Motor neuron (in vitro differentiated cells): ENCODE data around the gene LRRC8B. TPM values are rescaled to one million over a fixed set of nuclear protein-coding genes. Genes with fewer than 3 reads are reported as not detected.
A peak's percentile ranks its signal among the peaks of the same experiment; 100 is the strongest.

Source experiments
- ATAC-seq, 8 experiments: fragments of 200-7000 bp; cut with Tn5 transposase; replicated peaks in 6 of 8; 2 replicates each; pipeline ENCODE4 v1.8.0; 2021; ENCODE audit warnings: mild to moderate bottlenecking in 8 of 8, moderate library complexity in 8 of 8
- H3K27ac ChIP-seq, 2 donors: fragments of 250-450 bp; sonication (Bioruptor Pico); 2 replicates each; pipeline ENCODE4 v1.9.0; 2021; ENCODE audit warnings: antibody characterized with exemption in 2 of 2, mild to moderate bottlenecking in 2 of 2, moderate library complexity in 1 of 2
- H3K4me1 ChIP-seq, 2 donors: fragments of 250-450 bp; sonication (Bioruptor Pico); replicated peaks in 1 of 2; 2 replicates each; pipeline ENCODE4 v1.6.1; 2021; ENCODE audit warnings: antibody characterized with exemption in 2 of 2, mild to moderate bottlenecking in 2 of 2, moderate library complexity in 1 of 2
- H3K4me3 ChIP-seq, 5 donors: fragments of 250-450 bp; sonication (Bioruptor Pico); 2 replicates each; pipeline ENCODE4 v1.9.0; 2021; ENCODE audit warnings: antibody characterized with exemption in 5 of 5, mild to moderate bottlenecking in 5 of 5, moderate library complexity in 4 of 5
- WGBS, 10 experiments: fragments of 450-650 bp; shearing (Covaris generic); methylation state at CpG; one replicate each; pipeline ENCODE4 v1.0.0; 2022; 5-methylcytosine and 5-hydroxymethylcytosine counted together
- in situ Hi-C, 9 experiments: fragments of 400-800 bp; cut with MboI; loops; one replicate each; pipeline ENCODE4 v1.15.0; 2021; ENCODE audit warnings: low sequenced_read_pairs in 9 of 9, low pct_unique_long_range_greater_than_20kb in 2 of 9; ENCODE audit not compliant: unreplicated experiment in 9 of 9
- total RNA-seq, 8 experiments: library from RNA; unstranded; fragments of 300-600 nt; gene quantifications; 2 replicates each; pipeline versions ENCODE4 v1.2.3 to v1.2.4, GENCODE V29; 2022

LRRC8B gene
- total RNA-seq, 8 experiments from 2014 or later: 4.2 to 37.3 (median 16.5) TPM

DNA sequence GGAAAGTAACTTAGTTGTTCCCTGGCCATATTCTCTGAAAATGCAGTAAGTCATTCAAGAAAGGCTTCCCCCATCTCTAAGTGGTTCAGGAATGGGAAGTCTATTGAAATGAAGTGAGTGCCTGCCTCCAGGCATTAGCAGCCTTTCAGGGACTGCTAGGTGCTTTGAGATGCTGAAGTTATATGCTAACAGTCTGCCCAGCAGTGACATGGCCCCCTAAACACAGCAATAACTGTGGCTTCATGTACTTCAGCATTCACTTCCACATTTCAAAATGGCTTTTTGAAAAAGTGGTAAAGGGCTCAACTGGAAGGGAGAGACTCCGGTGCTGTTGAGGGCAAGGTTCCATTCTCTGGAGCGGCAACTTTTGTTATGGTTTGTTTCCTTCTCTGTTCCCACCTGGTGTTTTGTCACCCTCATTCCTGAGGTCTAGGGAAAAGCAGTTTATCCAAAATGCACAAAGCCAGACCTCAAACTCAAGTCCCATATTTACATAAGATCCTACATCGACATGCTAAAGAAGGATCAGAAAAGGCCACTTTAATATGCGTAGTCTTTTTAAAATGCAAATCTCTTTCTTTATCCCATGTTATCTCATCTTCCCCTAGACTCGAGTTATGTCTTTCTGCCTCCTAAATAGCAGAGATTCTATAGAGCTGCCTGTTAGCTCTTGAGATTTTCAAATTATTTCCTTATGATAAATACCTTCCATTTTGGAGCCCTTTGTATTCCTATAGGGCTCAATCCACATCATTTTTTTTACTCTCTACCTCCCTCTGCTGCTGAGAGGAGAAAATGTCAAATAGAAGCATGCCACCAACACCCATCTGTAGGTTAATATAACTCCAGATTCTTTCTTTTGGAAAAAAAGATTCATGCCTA lies 74.1 kb downstream of the LRRC8B start:
- H3K27ac ChIP-seq: no peak overlapping the region
- peaks cover 5 to 21% of the 10 kb centered on the region in 2 donors for H3K4me1 ChIP-seq
- 0 to 66% (median 51%) methylated on average over 1 to 5 of the region's 5 CpGs for WGBS, 10 experiments
- no peak overlapping the region for H3K4me3 ChIP-seq
- in situ Hi-C loops: no loop called here
- ATAC-seq: peak; percentile 58 to 81 (median 69)

DNA sequence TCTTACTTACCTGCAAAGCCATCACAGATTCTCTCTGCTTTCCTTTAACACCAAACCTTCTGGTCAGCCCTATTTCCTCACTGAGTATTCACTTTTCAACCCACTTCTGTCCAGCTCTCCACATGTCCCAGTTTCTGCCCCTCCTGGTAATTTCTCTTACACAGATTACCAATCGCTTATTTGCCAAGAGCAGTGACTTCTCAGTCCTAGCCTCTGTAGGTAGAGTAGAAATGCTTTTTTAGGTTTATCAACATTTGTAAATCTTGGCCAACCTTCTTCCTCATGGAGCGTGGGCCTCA lies 74.7 kb downstream of the LRRC8B start:
- in situ Hi-C loops: no loop called here
- H3K4me3 ChIP-seq: no peak overlapping the region
- peak in 1 of 8 experiments; percentile 8 for ATAC-seq
- peaks cover 5 to 19% of the 10 kb centered on the region in 2 donors for H3K4me1 ChIP-seq
- no peak overlapping the region for H3K27ac ChIP-seq
- 83 to 100% (median 95%) methylated on average over 1 to 2 of the region's 2 CpGs; no CpG with 5 or more reads in 3 of the 10 experiments for WGBS, 10 experiments

DNA sequence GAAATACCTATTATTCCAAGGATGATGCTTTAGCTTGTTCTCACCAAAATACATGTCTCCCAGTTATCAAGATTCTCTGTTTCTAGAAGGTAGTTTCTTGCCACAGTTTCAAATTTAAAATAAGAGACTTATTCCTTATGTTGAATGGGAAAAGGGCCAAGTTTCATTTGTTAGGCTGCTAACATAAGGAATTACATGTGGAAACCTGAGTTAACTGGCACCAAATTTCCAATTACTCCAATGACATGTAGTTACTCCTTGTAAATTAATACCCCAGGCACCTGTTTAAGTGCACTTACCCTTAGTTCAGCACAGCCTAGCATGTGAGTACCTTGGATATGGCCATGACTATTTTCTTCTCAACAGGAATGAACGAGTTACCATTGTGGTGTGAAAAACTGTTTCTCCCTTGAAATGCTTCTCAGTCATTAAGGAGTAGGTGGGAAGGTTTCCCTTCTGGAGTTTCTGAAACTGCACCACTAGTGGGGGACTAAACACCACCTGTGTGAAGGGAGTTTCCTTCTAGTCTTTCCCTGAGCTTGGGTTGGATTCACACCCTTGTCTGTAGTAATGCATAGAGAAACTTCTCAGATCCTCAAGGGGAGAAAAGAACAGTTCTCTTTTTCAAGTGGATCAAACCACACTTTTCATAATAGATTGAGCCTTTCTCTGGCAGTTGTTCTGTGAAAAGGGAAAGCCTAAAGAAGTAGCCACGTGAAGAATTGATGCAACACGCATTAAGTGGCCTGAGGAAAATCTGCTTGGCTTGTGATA lies 76.0 kb downstream of the LRRC8B start:
- H3K27ac ChIP-seq: no peak overlapping the region
- H3K4me1 ChIP-seq: peaks cover 8 to 19% of the 10 kb centered on the region in 2 donors
- H3K4me3 ChIP-seq: no peak overlapping the region
- no peak for ATAC-seq
- in situ Hi-C loops: loop anchor here in 1 of 9 experiments (25.0 kb wide), 1 partner anchor 88 kb away; the partner anchor contains the start of gene LRRC8B
- 59 to 100% (median 90%) methylated on average over 1 to 3 of the region's 3 CpGs; no CpG with 5 or more reads in 2 of the 10 experiments for WGBS, 10 experiments

DNA sequence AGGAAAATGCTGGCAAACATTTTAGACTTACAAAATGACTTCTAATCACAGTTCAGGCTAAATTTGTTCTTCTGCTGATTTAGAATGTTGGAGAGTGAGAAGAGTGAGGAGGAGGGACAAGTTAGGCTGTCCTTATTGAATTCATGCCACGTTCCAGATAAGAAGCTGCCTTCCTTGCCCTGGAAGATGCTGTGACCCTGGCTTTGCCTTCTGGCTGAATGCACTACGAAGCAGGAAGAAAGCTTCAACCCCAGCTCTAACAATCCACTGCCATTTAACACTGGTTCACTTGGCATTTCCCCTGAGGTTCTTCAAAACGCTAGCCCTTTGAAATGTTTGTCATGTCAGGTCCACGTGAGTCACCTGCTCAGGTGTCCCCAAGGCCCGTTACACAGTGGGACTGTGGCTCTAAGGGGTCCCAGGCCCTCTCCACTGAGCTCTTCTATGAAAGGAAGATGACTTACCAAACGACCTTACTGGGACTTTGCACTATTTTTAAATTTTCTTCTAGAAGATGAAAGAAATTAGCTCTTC lies 78.3 kb downstream of the LRRC8B start:
- in situ Hi-C loops: loop anchor here in 1 of 9 experiments (25.0 kb wide), 1 partner anchor 91 kb away; the partner anchor contains the start of gene LRRC8B
- no peak for ATAC-seq
- 20 to 85% (median 78%) methylated on average over 1 to 6 of the region's 6 CpGs; no CpG with 5 or more reads in 2 of the 10 experiments for WGBS, 10 experiments
- Histone ChIP-seq H3K4me3 (no peak overlapping the region), H3K4me1 (peaks cover 10 to 11% of the 10 kb centered on the region in 2 donors), H3K27ac (no peak overlapping the region)

DNA sequence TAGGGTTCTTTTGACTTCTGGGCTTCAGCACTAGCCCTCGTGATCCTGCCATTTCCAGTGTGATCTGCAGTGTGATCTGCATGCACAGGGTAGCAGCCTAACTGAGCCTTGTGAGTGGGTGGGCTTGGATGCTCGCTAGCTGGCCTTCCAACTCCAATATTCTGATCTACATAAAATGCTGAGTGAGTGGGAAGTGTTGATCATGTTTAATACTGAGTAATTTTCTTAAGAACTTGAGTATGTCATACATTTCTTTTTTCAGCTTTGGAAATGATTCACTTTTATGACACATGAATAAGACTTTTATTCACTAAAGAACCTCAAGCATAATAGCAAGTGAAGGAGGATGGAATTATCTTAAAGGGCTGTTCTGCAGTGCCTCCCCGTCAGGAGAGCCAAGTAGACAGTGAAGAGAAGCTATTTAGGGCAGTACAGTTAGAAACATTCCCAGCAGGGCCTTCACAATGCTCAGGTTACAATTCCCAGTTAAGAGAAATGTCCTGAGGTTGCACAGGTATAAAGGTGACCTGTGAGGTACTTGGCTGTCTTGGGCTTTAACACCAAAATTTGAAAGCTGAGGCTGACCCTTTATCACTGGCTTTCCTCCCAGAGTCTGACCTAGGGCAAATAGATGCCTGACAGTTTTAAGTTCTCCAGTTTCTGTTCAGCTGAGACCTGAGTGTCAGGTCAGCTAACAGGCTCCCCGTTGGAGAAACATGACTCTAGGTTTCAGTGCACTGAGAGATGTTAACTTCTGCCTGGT lies 79.2 kb downstream of the LRRC8B start:
- Histone ChIP-seq H3K4me3 (no peak overlapping the region), H3K27ac (no peak overlapping the region), H3K4me1 (peaks cover 5% of the 10 kb centered on the region in 2 donors)
- peak in 3 of 8 experiments; percentile 19 to 49 (median 26) for ATAC-seq
- WGBS, 10 experiments: 17 to 100% (median 82%) methylated on average over 1 to 4 of the region's 4 CpGs; no CpG with 5 or more reads in 2 of the 10 experiments
- in situ Hi-C loops: loop anchor here in 1 of 9 experiments (25.0 kb wide), 1 partner anchor 92 kb away; the partner anchor contains the start of gene LRRC8B

DNA sequence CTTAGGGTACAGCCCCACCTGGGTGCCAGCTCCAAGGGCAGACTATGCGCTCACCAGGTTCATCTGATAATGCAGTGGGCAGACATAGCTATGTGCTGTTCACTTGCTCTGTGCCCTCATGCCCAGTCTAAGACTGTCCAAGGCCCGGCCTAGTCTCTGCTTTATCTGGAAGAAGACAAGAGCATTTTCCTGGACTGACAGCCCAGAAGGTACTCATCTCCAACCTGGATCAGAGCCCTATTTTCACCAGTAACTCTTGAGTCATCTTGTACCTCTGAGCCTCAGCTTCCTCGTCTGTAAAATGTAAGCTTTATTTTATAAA lies 79.7 kb downstream of the LRRC8B start:
- in situ Hi-C loops: loop anchor here in 1 of 9 experiments (25.0 kb wide), 1 partner anchor 92 kb away; the partner anchor contains the start of gene LRRC8B
- peaks cover 0 to 5% of the 10 kb centered on the region in 2 donors for H3K4me1 ChIP-seq
- no peak overlapping the region for H3K4me3 ChIP-seq
- no peak overlapping the region for H3K27ac ChIP-seq
- WGBS, 10 experiments: 24 to 100% (median 96%) methylated on average over 1 to 3 of the region's 3 CpGs; no CpG with 5 or more reads in 3 of the 10 experiments
- ATAC-seq: no peak

DNA sequence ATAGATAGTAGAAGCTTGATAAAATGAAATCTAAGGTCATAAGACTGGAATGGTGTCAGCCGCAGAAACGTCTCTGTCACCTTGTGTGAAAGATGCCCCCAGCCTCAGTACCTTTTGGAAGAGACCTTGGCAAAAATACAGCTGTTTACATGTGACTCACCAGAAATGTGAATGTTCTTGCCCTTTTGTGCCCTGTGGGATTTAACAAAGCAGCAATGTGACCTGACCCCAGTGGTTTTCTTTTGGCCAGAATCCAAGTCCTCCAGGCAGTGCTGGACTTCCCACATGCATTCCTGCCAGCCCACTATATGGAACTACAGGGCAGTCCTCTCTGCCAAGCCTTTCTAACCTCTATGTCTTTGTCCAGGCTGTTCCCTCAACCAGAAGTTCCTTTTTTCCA lies 81.1 kb downstream of the LRRC8B start:
- ATAC-seq: peak in 1 of 8 experiments; percentile 26
- Histone ChIP-seq H3K4me3 (no peak overlapping the region), H3K4me1 (peaks cover 0 to 5% of the 10 kb centered on the region in 2 donors), H3K27ac (no peak overlapping the region)
- 50 to 100% (median 83%) methylated on average over 1 to 2 of the region's 2 CpGs; no CpG with 5 or more reads in 3 of the 10 experiments for WGBS, 10 experiments
- in situ Hi-C loops: loop anchor here in 1 of 9 experiments (25.0 kb wide), 1 partner anchor 93 kb away; the partner anchor contains the start of gene LRRC8B

DNA sequence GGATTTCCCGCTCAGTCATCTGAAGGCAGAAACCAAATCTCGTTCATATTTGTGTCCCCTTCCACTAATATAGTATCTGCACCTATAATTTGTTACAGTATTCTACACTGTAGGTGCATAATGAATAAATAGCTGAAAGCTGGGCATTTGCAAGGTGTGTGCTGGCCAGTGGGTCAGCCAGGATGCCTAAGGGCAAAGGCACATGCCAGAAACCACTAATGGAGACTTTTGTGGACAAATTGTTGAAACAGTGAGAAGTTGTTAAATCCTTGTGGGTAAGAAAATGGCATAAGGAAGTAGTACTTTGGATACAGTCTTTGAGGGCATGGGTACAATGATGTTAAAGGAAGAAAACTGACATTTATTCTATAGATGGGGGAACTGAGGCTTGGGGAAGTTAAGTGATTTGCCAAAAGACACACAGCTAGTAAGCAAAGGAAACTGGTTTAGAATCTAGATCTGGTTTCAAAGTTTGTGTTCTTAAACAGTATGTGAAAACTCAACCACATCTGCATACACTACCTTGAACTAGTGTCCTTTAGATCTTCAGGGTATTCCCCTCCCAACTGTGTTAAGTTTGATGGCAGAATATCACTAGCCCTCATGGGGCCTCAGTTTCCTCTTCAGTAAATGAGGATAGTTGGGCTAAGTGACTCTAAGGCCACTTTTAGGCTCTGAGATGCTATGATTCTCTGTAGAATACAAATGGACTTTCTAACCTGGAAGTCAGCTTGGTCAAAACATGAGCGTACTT lies 81.8 kb downstream of the LRRC8B start:
- in situ Hi-C loops: loop anchor here in 1 of 9 experiments (25.0 kb wide), 1 partner anchor 94 kb away; the partner anchor contains the start of gene LRRC8B
- no peak for ATAC-seq
- Histone ChIP-seq H3K27ac (no peak overlapping the region), H3K4me1 (peaks cover 0 to 5% of the 10 kb centered on the region in 2 donors), H3K4me3 (no peak overlapping the region)
- WGBS, 10 experiments: 79 to 100% (median 87%) methylated on average over 1 to 3 of the region's 3 CpGs; no CpG with 5 or more reads in 2 of the 10 experiments

DNA sequence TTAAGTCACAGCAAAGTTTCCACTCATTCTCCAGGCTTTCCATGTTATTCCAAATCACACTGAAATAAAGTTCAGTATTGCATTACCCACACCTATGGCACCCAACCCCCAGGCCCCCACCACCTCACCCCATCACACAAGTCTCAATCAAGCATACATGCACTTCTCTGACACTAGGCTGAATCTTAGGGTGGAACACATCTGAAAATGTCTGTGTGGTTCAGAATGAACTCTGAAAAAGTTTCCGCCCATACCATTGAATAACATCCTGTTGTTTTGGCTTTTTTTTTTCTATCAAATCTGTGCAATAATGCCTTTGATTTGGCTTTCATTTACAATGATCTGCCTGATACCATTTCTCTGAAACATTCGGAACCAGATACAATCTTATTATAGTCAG lies 82.5 kb downstream of the LRRC8B start:
- Histone ChIP-seq H3K27ac (no peak overlapping the region), H3K4me1 (peaks cover 0 to 5% of the 10 kb centered on the region in 2 donors), H3K4me3 (no peak overlapping the region)
- 31 to 100% (median 86%) methylated on average over 1 to 2 of the region's 2 CpGs; no CpG with 5 or more reads in 1 of the 10 experiments for WGBS, 10 experiments
- no peak for ATAC-seq
- in situ Hi-C loops: loop anchor here in 1 of 9 experiments (25.0 kb wide), 1 partner anchor 95 kb away; the partner anchor contains the start of gene LRRC8B

DNA sequence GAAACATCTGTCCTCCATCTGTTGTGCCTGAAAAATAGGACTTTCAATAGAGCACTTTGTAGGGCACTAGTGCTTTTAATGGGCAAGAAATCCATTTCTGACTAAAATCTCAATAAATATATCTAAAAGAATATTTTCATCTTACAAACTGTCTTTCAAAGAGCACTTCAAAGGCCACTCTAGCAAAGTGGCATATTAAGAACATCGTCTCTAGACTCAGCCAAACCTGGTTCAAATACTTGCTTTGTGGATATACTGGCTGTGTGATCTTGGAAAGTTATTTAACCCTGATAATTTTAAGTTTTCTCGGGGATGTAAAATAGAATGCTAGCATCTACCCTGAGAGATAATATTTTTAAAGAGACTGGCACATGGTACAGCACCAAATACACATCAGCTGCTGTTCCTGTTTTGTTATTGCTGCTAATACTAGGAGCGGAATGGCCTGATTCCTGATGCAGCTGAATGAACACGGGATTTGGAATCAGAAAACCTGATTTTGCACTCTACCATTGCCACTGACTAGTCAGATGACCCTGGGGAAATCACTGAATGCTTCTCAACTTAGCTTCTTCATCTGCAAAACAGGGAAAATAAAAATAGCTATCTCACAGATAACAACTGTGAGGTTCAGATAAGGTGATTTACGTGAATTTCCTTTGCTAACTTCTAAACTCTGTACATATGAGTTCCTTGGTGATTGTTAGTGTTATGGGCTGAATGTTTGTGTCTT lies 83.1 kb downstream of the LRRC8B start:
- no peak for ATAC-seq

More for the DNA sequence above, 83.1 kb downstream of the LRRC8B start:
- WGBS, 10 experiments: 50 to 100% (median 89%) methylated on average over 1 to 5 of the region's 5 CpGs
- Histone ChIP-seq H3K4me3 (no peak overlapping the region), H3K27ac (no peak overlapping the region), H3K4me1 (peaks cover 0 to 5% of the 10 kb centered on the region in 2 donors)
- in situ Hi-C loops: loop anchor here in 1 of 9 experiments (25.0 kb wide), 1 partner anchor 95 kb away; the partner anchor contains the start of gene LRRC8B
